Activated CD4-positive, alpha-beta T cell treated with anti-CD3 and anti-CD28 coated beads for 48 hours (primary cell): ENCODE data around the gene LCLAT1.

Source experiments
- DNase-seq: peaks from one replicate; pipeline ENCODE4 v3.0.0-alpha.2; 2020

Gene LCLAT1

DNA sequence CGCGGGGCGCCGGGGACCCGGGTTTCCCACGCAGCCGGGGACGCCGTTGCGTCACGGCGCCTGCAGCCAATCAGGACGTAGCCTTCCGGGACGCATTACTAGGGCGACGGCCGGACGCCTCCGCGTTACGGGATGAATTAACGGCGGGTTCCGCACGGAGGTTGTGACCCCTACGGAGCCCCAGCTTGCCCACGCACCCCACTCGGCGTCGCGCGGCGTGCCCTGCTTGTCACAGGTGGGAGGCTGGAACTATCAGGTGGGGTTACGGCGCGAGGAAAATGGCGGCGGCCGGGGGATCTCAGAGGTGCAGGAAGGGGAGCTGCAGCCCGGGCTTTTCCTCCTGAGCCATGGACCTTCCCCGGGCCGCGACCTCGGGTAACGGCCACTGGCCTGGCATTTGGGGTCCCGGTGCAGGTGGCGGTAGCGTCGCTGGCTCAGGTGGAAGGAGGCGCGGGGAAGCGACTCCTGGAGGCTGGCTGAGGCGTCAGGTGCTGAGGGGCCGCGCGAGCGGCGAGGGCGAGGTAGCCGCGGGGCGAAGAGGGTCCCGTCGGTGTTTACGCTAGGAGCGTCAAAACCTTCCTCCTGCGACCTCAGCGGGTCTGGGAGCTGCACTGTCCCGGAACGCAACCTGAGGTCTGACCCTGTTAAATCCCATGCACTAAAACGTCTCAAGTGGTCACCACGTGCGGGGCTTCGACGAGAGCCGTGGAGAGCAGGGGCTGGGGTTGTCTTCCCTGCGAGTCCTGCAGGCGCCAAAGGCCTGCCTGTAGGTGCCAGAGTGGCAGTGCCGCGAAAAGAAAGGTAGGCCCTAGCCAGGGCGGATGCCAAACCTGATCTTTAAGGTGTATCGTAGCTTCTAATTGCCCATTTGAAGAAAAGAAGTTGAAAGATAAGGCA is at the start of gene LCLAT1:
Gene LCLAT1, plus strand, starts transcription at position 98 of the 897 bp plus-strand sequence. CDS start 78,345 bp downstream, outside the sequence.
- DNase-seq: peak; percentile 92

- no peak for DNase-seq
These were observed 48.8 kb upstream of the LCLAT1 start for GRCh38 chr2:30398084-30398873.

DNA sequence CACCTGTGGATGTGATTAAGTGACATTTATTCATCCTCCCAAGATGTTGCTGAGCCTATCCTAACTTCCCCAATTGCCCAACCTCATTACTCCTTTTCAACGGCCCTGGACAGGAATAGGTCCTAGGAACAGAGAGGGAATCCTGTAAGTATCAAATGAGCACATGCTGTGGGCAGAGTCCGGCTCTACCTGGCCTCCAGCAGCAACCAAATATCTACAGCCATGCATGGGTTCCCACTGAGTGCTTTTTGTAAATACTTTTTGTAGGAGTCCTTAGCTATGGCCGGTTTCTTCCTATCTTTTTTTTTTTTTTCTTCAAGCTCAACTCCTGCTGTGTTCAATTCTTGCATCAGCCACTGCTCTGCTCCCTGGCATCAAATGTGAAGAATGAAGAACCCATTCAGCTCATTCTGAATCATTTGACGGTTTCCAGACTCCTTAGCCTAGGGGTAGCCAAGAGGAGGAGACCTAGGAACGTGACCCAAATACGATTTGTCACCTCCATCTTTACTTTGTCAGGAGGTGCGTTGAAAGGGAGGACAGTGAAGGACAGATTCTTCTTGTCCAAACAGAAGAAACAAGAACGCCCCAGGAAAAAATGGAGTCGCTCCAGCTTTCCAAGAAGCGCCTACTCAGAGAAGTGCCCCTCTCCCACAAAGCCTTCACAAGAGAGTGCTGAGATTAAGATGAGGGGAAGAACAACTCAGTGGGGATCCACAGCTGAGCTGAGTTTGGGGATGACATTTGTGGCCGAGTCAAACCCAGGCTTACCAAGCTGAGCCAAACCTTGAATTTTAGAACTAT is 46.7 kb upstream of the LCLAT1 start:
- DNase-seq: no peak

- no peak for DNase-seq
These were observed 44.4 kb upstream of the LCLAT1 start for GRCh38 chr2:30402441-30403182.

DNA sequence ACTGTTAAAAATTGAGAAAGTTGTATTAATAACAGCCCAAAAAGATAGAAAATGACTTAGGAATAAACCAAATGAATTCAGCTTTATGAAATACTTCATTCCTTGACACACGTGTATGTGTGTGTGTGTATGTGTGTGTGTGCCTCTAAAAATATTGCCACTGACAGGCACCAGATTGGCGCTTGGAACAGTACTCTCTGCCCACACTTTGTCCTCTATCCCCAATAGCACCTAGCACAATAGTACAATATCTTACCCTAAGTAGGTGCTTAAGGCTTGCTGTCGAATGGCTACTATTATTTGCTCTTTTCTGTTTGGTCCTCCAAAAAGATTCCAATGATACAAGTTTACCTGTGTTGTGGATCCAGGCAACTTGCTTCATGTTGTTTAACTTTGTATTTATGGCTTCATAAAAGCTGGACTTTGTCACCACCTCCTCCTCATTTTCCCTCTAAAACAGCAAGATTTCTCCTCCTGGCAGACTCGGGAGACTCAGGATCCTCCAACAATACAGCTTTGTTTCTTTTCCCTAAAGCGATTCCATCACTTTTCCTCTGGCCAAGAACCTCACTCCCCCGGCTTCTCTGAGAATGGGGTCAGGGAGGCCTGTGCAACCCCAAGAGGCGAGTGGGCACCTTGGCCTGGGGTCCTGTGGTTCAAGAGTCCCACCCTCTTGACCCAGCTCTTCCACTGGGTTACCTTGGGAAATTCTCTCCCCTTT is 43.3 kb upstream of the LCLAT1 start:
- no peak for DNase-seq

DNA sequence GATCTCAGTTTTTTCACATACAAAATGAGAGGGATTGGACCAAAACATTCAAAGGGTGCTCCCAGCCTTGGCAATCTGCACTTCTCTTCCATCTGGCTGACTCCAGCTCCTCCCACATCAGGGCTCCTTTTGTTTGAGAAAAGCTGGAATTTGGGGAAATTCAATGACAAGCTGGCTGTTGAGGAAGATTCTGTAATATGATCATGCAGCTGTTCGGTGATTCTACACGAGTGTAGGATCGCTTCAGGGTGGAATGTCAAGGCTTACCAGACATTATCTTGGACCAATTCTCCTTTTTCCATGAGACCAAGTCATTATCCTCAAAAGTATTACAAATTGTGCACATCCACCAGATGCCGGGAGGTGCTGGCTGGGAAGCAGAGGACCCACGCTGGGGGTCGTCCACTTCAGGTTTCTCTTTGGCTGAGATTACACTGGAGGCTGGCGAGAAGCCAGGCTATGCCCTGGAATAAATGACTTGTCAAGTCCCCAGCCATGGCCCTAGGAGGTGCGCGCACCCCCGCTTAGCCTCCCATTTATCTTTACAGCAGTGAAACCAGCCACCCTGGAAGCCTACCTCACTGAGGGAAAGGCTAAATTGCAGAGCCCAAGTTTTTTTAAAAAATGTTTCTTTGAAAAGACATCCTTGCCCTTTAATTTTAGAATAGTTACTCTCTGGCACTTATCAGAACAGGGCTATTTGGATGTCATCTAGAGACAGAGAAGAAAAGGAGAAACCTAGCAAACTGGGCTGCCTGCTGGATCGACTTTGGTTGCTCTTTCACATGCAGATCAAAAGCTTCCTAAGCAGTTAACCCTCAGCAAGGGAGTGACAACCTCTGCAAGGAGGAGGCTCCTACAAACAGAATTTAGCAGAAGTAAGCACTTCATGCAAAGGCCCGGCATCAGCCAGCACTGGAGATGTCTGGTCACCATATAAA is 42.5 kb upstream of the LCLAT1 start:
- no peak for DNase-seq

DNA sequence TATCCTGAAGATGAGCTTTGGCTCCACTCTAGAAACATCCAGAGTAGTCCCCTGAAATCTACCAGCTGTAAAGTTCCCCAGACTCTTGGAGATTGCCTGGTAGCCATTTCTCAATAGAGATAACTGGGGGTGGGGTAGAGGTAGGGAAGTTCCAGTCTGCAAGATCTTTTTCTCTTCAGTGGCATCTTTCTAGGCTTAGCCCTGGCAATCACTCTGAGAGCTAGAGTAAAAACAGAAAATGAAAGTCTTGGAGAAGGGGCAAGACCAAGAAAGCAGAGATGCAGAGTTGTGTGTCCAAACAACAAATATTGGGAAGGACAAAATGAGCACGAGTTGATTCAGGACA is 41.8 kb upstream of the LCLAT1 start:
- DNase-seq: no peak

- DNase-seq: no peak
These were observed 40.2 kb upstream of the LCLAT1 start for GRCh38 chr2:30406853-30407252.

DNA sequence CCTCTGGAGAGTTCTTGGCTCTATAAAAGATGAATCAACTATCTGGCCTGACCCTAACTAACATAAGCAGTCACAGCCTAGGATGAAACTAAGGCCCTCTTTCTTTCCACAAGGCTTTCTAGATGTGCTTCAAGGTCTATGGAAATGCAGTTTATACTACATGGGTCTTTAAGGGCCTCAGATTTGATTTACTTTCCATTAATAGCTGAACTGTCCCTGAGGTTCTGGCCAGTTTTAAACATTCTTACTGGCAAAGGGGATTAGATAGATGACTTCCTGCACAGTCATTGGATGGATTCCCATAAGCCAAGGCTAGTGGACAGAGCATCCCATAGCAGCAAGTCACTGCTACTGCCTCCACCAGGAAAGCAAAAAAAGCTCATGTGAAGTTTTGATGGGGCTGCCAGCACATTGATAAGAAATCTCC is 38.1 kb upstream of the LCLAT1 start:
- no peak for DNase-seq

- DNase-seq: peak; percentile 11
These were observed 36.8 kb upstream of the LCLAT1 start for GRCh38 chr2:30410217-30410616.

DNA sequence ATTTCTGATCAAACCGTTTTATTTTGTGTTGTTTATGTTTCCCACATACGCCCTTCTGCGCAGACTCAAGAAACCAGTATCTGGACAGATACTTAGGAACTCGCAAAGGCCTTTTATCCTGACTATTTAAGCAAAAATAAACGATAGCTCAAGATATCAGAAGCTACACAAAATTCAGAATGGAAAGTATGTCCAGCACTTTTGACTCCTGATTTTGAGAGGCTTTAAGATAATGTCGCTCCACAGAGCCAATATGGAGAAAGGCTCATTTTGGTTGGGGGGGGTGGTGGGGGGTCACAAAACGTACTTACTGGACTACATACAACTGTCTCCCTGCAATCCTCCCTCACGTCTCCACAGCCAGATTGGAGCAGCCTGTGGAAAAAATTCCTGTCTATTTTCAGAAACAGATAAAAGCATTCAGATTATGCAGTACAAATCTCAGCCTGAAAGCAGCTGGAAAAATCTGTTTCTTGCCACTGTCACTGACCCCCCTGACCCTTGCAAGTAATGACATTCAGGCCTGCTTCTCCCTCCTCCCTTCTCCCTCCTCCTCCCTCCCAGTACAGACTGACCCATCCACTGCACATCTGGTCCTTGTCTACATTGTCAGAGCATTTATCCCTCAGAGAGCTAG is 34.9 kb upstream of the LCLAT1 start:
- no peak for DNase-seq

DNA sequence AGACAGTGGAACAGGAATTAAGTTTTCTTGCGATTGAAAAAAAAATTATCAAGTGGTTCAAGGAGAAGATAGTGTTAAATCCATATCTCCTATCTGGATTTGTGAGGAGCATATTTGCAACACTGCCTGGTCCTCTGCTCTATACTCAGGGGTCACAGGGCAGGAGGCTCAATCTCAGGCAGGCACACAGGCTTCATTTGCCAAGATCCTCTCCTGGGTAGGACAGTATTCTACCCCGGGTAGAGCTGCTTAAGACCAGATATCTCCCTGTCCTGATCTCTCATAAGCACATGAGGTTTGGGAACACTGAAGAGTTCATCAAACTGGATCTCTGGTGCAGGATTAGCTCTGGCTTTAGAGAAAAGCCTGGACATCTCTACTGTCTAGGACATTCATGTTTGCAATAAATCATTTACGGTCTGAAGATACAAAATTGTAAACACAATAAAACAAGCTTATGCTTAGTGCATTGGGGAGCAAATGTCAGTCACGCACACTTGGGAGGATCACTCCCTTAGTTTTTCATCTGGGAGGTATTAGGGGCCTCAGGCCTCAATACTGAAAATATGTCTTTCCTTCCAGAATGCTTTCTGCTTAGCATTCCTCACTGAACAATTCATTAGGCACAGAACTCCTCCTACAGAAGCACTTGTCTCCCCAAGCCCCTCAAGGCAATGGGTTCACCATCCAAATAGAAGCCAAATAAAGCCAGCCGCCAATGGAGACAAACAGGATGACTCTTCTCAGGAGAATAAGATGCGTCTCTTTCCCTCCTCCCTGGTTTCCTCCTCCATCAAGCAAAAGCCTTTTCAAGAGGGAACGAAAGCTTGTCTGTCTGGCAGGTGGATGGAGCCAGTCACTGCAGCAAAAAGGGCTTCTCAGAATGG is 34.1 kb upstream of the LCLAT1 start:
- DNase-seq: no peak

DNA sequence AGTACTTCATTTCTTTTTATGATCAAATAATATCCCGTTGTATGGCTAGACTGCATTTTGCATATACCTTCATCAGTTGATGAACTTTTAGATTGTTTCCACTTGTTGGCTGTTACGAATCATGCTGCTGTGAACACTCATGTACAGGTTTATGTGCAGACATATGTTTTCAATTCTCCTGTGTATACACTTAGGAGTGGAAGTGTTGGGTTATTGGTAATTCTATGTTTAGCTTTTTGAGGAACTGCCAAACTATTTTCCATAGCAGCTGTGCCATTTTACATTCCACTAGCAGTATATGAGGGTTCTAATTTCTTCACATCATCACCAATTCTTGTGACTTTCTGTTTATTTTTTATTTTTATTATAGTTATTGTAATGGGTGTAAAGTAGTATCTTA is 32.1 kb upstream of the LCLAT1 start:
- no peak for DNase-seq

- no peak for DNase-seq
These were observed 29.8 kb upstream of the LCLAT1 start for GRCh38 chr2:30417253-30417652.

GRCh38 chr2:30421026-30421603 is 25.9 kb upstream of the LCLAT1 start:
- no peak for DNase-seq

DNA sequence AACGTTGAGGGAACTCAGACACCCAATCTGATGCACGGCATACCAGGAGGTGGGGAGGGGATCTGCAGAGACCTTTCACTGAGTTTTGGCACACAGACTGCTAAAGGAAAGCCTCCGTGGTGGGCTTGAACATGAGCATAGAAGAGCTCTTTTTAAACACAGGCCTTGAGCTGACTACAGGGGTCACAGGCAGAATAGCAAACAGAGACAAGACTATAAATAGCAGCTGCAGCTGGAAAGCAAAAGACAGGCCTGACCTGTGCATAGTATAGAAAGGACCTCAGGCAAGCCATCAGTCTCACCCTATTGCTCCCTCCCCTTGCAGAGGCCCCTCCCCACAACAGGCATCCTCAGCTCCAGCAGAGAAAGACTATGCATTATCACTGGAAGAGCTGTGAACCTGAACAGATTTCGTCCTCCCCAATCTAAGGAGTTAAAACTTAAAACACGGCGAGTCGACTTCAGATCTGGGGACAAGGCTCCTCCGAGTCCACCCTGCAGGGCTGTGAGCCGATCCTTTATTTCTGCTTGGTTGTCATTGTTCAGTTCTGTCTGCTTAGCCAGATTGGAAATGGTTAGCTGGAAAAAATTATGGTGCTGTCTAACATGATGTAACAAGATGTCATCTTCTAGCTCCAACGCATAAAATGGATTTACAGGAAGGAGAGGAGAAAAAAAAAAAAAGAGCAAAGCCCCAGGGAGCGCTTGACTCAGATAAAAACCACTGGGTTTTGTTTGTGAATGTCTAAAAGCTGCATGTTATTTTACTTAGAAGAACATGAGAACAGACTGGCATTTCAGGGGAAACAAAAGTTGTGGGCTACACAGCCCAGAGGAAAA is 25.2 kb upstream of the LCLAT1 start:
- DNase-seq: peak; percentile 45

GRCh38 chr2:30422444-30423040 is 24.5 kb upstream of the LCLAT1 start:
- DNase-seq: peak; percentile 91
